Measurements from ENCODE around the gene MIPEP. TPM values are rescaled to one million over a fixed set of nuclear protein-coding genes. Genes with fewer than 3 reads are reported as not detected.

MIPEP gene
- total RNA-seq, 6 donors from 2014 or later = 14.5 to 29.3 (median 19.1) TPM

- WGBS, 2 donors = 93 to 94% methylated on average over 2 of the region's 2 CpGs
- no peaks in the 10 kb centered on the region for H3K9me3 ChIP-seq
- H3K36me3 ChIP-seq = peaks cover 0 to 5% (median 1%) of the 10 kb centered on the region in 4 donors
- ATAC-seq (ENCODE audit: low FRiP score in 2 of 2) (no peak), DNase-seq (no peak)
- H3K4me1 ChIP-seq = no peaks in the 10 kb centered on the region
- no peak overlapping the region for H3K27ac ChIP-seq
- H3K27me3 ChIP-seq = no peaks in the 10 kb centered on the region
- no peak overlapping the region for H3K4me3 ChIP-seq
- TF ChIP-seq POLR2A (IDR thresholded peaks at IDR 0.05) = no peak
- TF ChIP-seq CTCF (IDR thresholded peaks at IDR 0.05) = no peak
- no peak for TF ChIP-seq POLR2AphosphoS5 (IDR thresholded peaks at IDR 0.05)
- TF ChIP-seq EP300 (IDR thresholded peaks at IDR 0.05) = no peak
These were observed 64.0 kb downstream of the MIPEP start for GRCh38 chr13:23825179-23825578.

DNA sequence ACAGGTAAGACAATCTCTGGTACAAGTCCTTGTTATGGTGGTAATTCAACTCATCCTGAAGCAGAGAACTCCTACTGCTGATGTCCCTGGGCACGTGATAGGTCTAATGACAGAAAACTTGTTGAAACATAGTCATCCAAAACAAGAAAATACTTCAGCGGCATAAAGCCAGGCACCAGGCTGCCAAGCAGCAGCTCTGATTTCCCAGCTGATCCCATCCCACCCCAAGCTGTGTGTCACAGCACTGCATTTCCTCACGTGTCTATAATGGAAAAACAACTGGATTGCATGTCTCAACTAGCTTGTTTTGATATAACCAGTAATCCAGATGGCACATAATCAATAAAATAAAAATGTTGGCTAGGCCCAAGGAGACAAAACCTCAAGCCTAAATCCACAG is 64.8 kb downstream of the MIPEP start:
- no peak overlapping the region for H3K27ac ChIP-seq
- no peak for TF ChIP-seq POLR2A (IDR thresholded peaks at IDR 0.05)
- TF ChIP-seq EP300 (IDR thresholded peaks at IDR 0.05) = no peak
- TF ChIP-seq CTCF (IDR thresholded peaks at IDR 0.05) = no peak
- no peak for TF ChIP-seq POLR2AphosphoS5 (IDR thresholded peaks at IDR 0.05)
- no peak overlapping the region for H3K4me3 ChIP-seq
- no peaks in the 10 kb centered on the region for H3K27me3 ChIP-seq
- no peaks in the 10 kb centered on the region for H3K9me3 ChIP-seq
- WGBS, 2 donors = 69 to 70% methylated on average over 3 of the region's 3 CpGs
- ATAC-seq (ENCODE audit: low FRiP score in 2 of 2) (no peak), DNase-seq (no peak)
- H3K4me1 ChIP-seq = no peaks in the 10 kb centered on the region
- H3K36me3 ChIP-seq = peaks cover 0 to 5% (median 1%) of the 10 kb centered on the region in 4 donors

DNA sequence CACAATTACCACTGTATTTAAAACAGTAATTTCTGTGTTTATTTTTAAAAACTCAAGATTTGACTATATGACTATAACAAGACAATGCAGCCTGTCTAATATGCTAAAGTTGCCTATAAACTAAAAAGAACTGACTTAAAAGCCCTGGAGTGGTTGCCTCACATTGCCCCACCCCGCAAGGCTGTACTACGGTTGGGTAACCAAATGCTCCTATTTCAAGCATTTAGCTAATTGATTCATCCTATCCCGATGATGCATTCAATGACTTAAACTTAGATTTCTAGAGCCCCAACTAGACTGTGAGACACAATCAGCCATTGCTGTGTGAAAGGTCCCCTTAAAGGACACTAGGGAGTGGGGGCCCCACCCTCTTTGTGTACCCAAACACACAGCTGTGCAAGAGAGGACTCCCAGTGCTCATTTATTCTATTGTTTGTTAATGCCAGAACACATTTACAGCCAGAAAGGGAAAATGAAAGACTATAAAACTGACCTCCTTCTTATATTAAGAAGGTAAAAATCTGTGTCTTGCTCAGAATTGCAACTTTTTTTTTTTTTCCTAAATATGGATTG is 66.9 kb downstream of the MIPEP start:
- DNase-seq (no peak), ATAC-seq (ENCODE audit: low FRiP score in 2 of 2) (no peak)
- Histone ChIP-seq H3K4me3 (no peak overlapping the region), H3K27me3 (no peaks in the 10 kb centered on the region), H3K27ac (no peak overlapping the region), H3K4me1 (peaks cover 4 to 6% (median 5%) of the 10 kb centered on the region in 4 donors), H3K36me3 (peaks cover 0 to 5% (median 1%) of the 10 kb centered on the region in 4 donors), H3K9me3 (no peaks in the 10 kb centered on the region)
- TF ChIP-seq POLR2A (IDR thresholded peaks at IDR 0.05) = no peak
- TF ChIP-seq CTCF (IDR thresholded peaks at IDR 0.05) = no peak
- no peak for TF ChIP-seq POLR2AphosphoS5 (IDR thresholded peaks at IDR 0.05)
- TF ChIP-seq EP300 (IDR thresholded peaks at IDR 0.05) = no peak
- 91 to 93% methylated on average over 3 of the region's 3 CpGs for WGBS, 2 donors

DNA sequence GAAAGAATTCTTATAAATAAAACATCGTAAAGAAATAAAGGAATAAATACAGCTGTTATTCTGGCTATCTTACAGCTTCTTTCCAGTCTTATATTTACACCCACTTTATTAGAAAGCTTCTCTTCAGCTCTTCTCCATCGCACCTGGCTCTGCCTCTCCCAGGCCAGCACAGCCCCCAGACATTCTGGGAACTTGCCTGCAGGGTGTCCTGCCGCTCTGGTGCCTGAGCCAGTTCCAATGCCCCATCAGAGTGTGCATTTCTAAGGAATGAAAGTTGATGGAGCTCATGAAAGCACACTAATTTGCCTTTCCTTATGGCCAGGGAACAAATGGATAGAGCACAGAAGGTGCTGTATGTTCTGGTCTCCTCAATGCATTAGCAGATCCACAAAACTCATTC is 68.7 kb downstream of the MIPEP start:
- TF ChIP-seq EP300 (IDR thresholded peaks at IDR 0.05) = no peak
- no peak for TF ChIP-seq POLR2A (IDR thresholded peaks at IDR 0.05)
- no peak for TF ChIP-seq POLR2AphosphoS5 (IDR thresholded peaks at IDR 0.05)
- TF ChIP-seq CTCF (IDR thresholded peaks at IDR 0.05) = no peak
- peaks cover 4 to 6% (median 5%) of the 10 kb centered on the region in 4 donors for H3K4me1 ChIP-seq
- WGBS, 2 donors = 78 to 97% methylated on average over 3 of the region's 3 CpGs
- H3K27me3 ChIP-seq = no peaks in the 10 kb centered on the region
- DNase-seq (no peak), ATAC-seq (ENCODE audit: low FRiP score in 2 of 2) (no peak)
- H3K27ac ChIP-seq = no peak overlapping the region
- H3K36me3 ChIP-seq = peaks cover 0 to 5% (median 1%) of the 10 kb centered on the region in 4 donors
- no peak overlapping the region for H3K4me3 ChIP-seq
- H3K9me3 ChIP-seq = no peaks in the 10 kb centered on the region

- no peak for ATAC-seq (ENCODE audit: low FRiP score in 2 of 2)
- H3K27ac ChIP-seq = no peak overlapping the region
- no peak overlapping the region for H3K4me3 ChIP-seq
- H3K36me3 ChIP-seq = no peaks in the 10 kb centered on the region
- DNase-seq = no peak
- no peak for TF ChIP-seq CTCF (IDR thresholded peaks at IDR 0.05)
- TF ChIP-seq POLR2AphosphoS5 (IDR thresholded peaks at IDR 0.05) = no peak
- no peak for TF ChIP-seq POLR2A (IDR thresholded peaks at IDR 0.05)
- TF ChIP-seq EP300 (IDR thresholded peaks at IDR 0.05) = no peak
- WGBS, 2 donors = 57 to 61% methylated on average over 4 of the region's 4 CpGs
- H3K9me3 ChIP-seq = no peaks in the 10 kb centered on the region
- peaks cover 4 to 6% (median 5%) of the 10 kb centered on the region in 4 donors for H3K4me1 ChIP-seq
- no peaks in the 10 kb centered on the region for H3K27me3 ChIP-seq
These were observed 71.4 kb downstream of the MIPEP start for GRCh38 chr13:23817830-23818229.
